ENCODE measurements around the gene CHKA. TPM values are rescaled to one million over a fixed set of nuclear protein-coding genes. Genes with fewer than 3 reads are reported as not detected.

CHKA gene
- total and polyA plus RNA-seq, 2 of the 4 experiments (the other 2 are of a cell fraction): 4.5 to 8.4 TPM

GRCh38 chr11:68141246-68142027, 20.2 kb upstream of the CHKA start:
- Histone ChIP-seq H2AK5ac (ENCODE audit: low read depth, low read length) (no peak overlapping the region), H3K9ac (ENCODE audit: low read depth, low read length) (no peak overlapping the region), H3K23ac (ENCODE audit: low read depth, low read length) (no peak overlapping the region), H4K91ac (ENCODE audit: insufficient read depth, low read depth, low read length) (no peak overlapping the region), H3K9me3 (ENCODE audit: control insufficient read depth, insufficient read depth, low read length) (no peaks in the 10 kb centered on the region), H3K4me3 (ENCODE audit: insufficient read depth, low read depth, low read length) (no peak overlapping the region), H4K20me1 (ENCODE audit: insufficient read depth, low read length) (no peaks in the 10 kb centered on the region), H2AK9ac (replicated peaks; ENCODE audit: low read depth, low read length, poor library complexity) (no peak overlapping the region), H3K79me1 (ENCODE audit: low read depth in 1 of 2, low read length in 2 of 2) (no peaks in the 10 kb centered on the region), H3K14ac (replicated peaks; ENCODE audit: low read depth, low read length) (no peak overlapping the region), H4K5ac (ENCODE audit: low read depth, low read length) (no peak overlapping the region), H3K36me3 (ENCODE audit: control insufficient read depth, insufficient read depth, low read length) (no peaks in the 10 kb centered on the region), H2AFZ (replicated peaks; ENCODE audit: low read length, poor library complexity) (no peak overlapping the region), H3K4me2 (ENCODE audit: low read depth, low read length) (no peak overlapping the region), H3K4ac (ENCODE audit: low read depth, low read length) (no peak overlapping the region), H3K56ac (ENCODE audit: extremely low read depth, insufficient read depth, low read length) (no peak overlapping the region), H2BK5ac (ENCODE audit: low read depth, low read length, poor library complexity, severe bottlenecking) (no peak overlapping the region), H3K27ac (ENCODE audit: insufficient read depth, low read length) (no peak overlapping the region), H2BK120ac (ENCODE audit: low read depth, low read length) (no peak overlapping the region), H3K18ac (ENCODE audit: low read depth, low read length) (no peak overlapping the region), H2BK15ac (ENCODE audit: low read depth, low read length) (no peak overlapping the region), H2BK20ac (ENCODE audit: low read depth, low read length) (no peak overlapping the region), H3K4me1 (ENCODE audit: control insufficient read depth, insufficient read depth, low read length) (no peaks in the 10 kb centered on the region), H4K8ac (ENCODE audit: low read depth in 2 of 2, low read length in 2 of 2) (no peak overlapping the region), H3K9me1 (ENCODE audit: insufficient read depth, low read length) (no peaks in the 10 kb centered on the region), H3K27me3 (ENCODE audit: control insufficient read depth, insufficient read depth, low read length) (peaks cover 6% of the 10 kb centered on the region; the same call in 1 of the 2 replicates)
- ATAC-seq (ENCODE audit: low read depth) (no peak), DNase-seq (no peak)
- no peak for TF ChIP-seq SMC3 (IDR thresholded peaks at IDR 0.05; ENCODE audit: low read depth, low read length)
- TF ChIP-seq FOS (IDR thresholded peaks at IDR 0.05; ENCODE audit: low read depth, low read length): no peak
- TF ChIP-seq POLR2A (IDR thresholded peaks at IDR 0.05; ENCODE audit: low read depth, low read length): no peak
- TF ChIP-seq RCOR1 (IDR thresholded peaks at IDR 0.05; ENCODE audit: insufficient replicate concordance, low read length): no peak
- TF ChIP-seq CTCF (conservative IDR thresholded peaks at IDR 0.05; ENCODE audit: low read depth, low read length): no peak
- TF ChIP-seq BHLHE40 (IDR thresholded peaks at IDR 0.05; ENCODE audit: low read depth, low read length): no peak
- no peak for TF ChIP-seq MXI1 (IDR thresholded peaks at IDR 0.05; ENCODE audit: borderline replicate concordance, low read depth, low read length)
- TF ChIP-seq CHD1 (IDR thresholded peaks at IDR 0.05; ENCODE audit: low read depth, low read length): no peak
- no peak for TF ChIP-seq ELK1 (IDR thresholded peaks at IDR 0.05; ENCODE audit: borderline replicate concordance, low read depth, low read length)
- TF ChIP-seq RFX5 (IDR thresholded peaks at IDR 0.05; ENCODE audit: low read depth, low read length): no peak
- intact Hi-C loops (cut with micrococcal nuclease) (no loop called here), in situ Hi-C loops (cut with MboI; ENCODE audit: low sequenced_read_pairs) (no loop called here), dilution Hi-C loops (cut with HindIII; ENCODE audit: low sequenced_read_pairs, unreplicated experiment) (no loop called here)
- ChIA-PET POLR2A (ENCODE audit: unreplicated experiment) (no interaction called here), CTCF (no interaction called here)
- 58% methylated on average over 2 of the region's 8 CpGs; no CpG with 5 or more reads in 1 of the 2 experiments for WGBS, 2 experiments (ENCODE audit: extremely low coverage in 2 of 2, insufficient read length in 1 of 2)
- no TSS peak for BruUV-seq (replicated peaks)

Measured in IMR-90 (cell line).